Karpas-422 (cell line): Measurements from ENCODE around the gene NLGN2. TPM values are rescaled to one million over a fixed set of nuclear protein-coding genes. Genes with fewer than 3 reads are reported as not detected.

Source experiments
- DNase-seq: peaks from one replicate; pipeline ENCODE4 v3.0.0-alpha.2; 2015
- H2AFZ ChIP-seq: fragments of 200-600 bp; sonication (generic); 2 replicates; pipeline ENCODE4 v1.6.1; 2014; ENCODE audit warnings: antibody characterized with exemption, low read length, mixed read lengths
- H3K27ac ChIP-seq: fragments of 200-600 bp; sonication (generic); 2 replicates; pipeline ENCODE4 v1.5.1; 2014; ENCODE audit warnings: mild to moderate bottlenecking, low read length, moderate library complexity
- H3K27me3 ChIP-seq: fragments of 200-600 bp; sonication (generic); 2 replicates; pipeline ENCODE4 v1.6.1; 2014; ENCODE audit warnings: low read length, mixed read lengths
- H3K36me3 ChIP-seq: fragments of 200-600 bp; sonication (generic); 2 replicates; pipeline ENCODE4 v1.6.1; 2014; ENCODE audit warnings: low read length, mixed read lengths; ENCODE audit not compliant: insufficient read depth
- H3K4me1 ChIP-seq: fragments of 200-600 bp; sonication (generic); 2 replicates; pipeline ENCODE4 v1.6.1; 2014; ENCODE audit warnings: mild to moderate bottlenecking, low read length, mixed read lengths
- H3K4me2 ChIP-seq: fragments of 200-600 bp; sonication (generic); 2 replicates; pipeline ENCODE4 v1.6.1; 2014; ENCODE audit warnings: low read length, low read depth, mild to moderate bottlenecking; ENCODE audit not compliant: poor library complexity, severe bottlenecking
- H3K4me3 ChIP-seq: fragments of 200-600 bp; sonication (generic); 2 replicates; pipeline ENCODE4 v1.5.1; 2014; ENCODE audit warnings: mild to moderate bottlenecking, antibody characterized with exemption, low read length, mixed read lengths
- H3K79me2 ChIP-seq: fragments of 200-600 bp; sonication (generic); 2 replicates; pipeline ENCODE4 v1.6.1; 2014; ENCODE audit warnings: mild to moderate bottlenecking, low read length, mixed read lengths
- H3K9ac ChIP-seq: fragments of 200-600 bp; sonication (generic); 2 replicates; pipeline ENCODE4 v1.6.0; 2014; ENCODE audit warnings: low read length
- H3K9me2 ChIP-seq: fragments of 200-600 bp; sonication (generic), shearing (Covaris generic); replicated peaks from 2 replicates; pipeline ENCODE4 v1.6.0; 2014; ENCODE audit warnings: mild to moderate bottlenecking, low read length, moderate library complexity; ENCODE audit not compliant: insufficient read depth
- H3K9me3 ChIP-seq: fragments of 300-700, 200-600 bp; sonication (generic); 2 replicates; pipeline ENCODE4 v1.6.1; 2014; ENCODE audit warnings: low read length, mixed read lengths
- H4K20me1 ChIP-seq: fragments of 200-600 bp; sonication (generic); 2 replicates; pipeline ENCODE4 v1.6.1; 2014; ENCODE audit warnings: mild to moderate bottlenecking, antibody characterized with exemption, low read length, low read depth; ENCODE audit not compliant: insufficient read depth
- total RNA-seq: library from RNA; depleted of rRNA; stranded (reverse); fragments of >200 nt; shearing (Covaris generic); gene quantifications from 2 replicates; pipeline ENCODE4 v1.2.3, GENCODE V29; 2014; ENCODE audit warnings: low replicate concordance

NLGN2 gene
- total RNA-seq, 1 experiment from 2014 or later: not detected

DNA sequence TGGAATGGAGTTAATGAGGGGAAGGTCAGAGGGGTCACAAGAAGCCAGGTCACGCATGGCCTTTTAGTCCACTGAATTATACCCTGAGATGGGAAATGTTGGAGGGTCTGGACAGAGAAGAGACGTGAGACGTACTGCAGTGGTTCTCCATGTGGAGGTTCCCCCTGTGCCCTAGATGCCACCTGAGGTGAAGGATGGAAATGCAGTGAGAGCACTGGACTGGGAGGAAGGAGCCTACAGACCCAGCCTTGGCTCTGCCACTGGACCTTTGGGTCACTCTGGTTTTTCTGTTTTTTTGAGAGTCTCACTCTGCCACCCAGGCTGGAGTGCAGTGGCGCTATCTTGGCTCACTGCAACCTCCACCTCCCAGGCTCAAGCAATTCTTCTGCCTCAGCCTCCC lies 11.5 kb upstream of the NLGN2 start:
- no peak overlapping the region for H3K27ac ChIP-seq
- H3K27me3 ChIP-seq: no peaks in the 10 kb centered on the region
- no peaks in the 10 kb centered on the region for H3K9me2 ChIP-seq
- no peak overlapping the region for H3K9ac ChIP-seq
- peaks cover 5% of the 10 kb centered on the region; the same call in 1 of the 2 replicates for H3K79me2 ChIP-seq
- no peaks in the 10 kb centered on the region for H3K36me3 ChIP-seq
- peaks cover 14% of the 10 kb centered on the region for H3K4me1 ChIP-seq
- no peaks in the 10 kb centered on the region for H4K20me1 ChIP-seq
- no peak overlapping the region for H3K4me3 ChIP-seq
- H2AFZ ChIP-seq: no peak overlapping the region
- no peak overlapping the region for H3K4me2 ChIP-seq
- no peak for DNase-seq
- no peaks in the 10 kb centered on the region for H3K9me3 ChIP-seq

DNA sequence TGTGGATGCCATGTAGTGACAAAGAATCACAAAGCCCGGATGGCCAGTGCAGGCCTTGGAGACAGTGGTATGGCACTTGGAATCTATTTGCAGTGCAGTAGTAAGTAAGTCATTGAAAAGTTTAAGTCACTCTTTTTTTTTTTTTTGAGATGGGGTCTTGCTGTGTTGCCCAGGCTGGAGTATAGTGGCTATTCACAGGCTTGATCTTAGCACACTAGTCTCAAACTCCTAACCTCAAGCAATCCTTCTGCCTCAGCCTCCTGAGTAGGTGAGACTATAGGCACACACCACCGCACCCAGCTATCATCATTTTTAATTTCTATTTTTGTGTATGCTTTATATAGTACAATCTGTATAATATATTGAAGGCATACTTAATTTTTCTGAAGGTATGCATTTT lies 9.0 kb upstream of the NLGN2 start:
- Histone ChIP-seq H3K27ac (no peak overlapping the region), H3K4me2 (no peak overlapping the region), H3K4me3 (no peak overlapping the region), H3K9me2 (no peaks in the 10 kb centered on the region), H3K9ac (no peak overlapping the region), H3K4me1 (peaks cover 17% of the 10 kb centered on the region), H3K79me2 (peaks cover under 1% of the 10 kb centered on the region; the same call in 1 of the 2 replicates), H3K9me3 (no peaks in the 10 kb centered on the region), H4K20me1 (no peaks in the 10 kb centered on the region; the same call in 1 of the 2 replicates), H2AFZ (no peak overlapping the region), H3K36me3 (no peaks in the 10 kb centered on the region), H3K27me3 (no peaks in the 10 kb centered on the region)
- DNase-seq: no peak

DNA sequence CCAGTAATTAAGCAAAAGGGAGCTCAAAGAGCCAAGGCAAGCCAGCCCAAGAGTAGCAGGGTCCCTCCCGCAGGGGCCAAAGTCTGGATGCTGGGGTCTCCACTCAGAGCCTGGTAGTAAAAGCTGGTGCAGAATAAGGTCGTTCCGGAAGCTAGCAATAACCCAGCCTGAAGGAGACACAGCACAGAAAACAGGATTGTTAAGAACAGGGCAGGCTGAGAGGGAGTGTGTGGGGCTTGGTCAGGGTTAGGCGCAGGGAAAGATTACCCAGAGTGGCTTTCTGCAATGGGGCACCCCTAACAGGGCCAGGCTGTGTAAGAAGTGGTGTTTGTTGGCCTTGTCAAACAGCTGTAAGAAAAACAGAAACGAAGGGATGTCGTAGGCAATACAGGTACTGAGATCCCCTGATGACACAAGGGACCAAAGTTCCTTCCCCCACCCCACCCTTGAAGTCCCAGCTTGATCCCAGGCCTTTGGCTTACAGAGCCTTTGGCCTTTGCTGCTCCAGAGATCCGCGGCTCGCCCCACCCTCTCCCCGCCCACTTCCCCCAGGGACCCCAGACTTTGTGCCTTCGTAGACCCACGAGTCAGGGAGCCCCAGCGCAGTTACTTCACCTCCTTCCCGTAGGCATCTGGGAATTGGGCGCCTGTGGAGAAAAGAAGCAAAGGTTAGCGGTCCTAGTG lies 4.5 kb upstream of the NLGN2 start:
- H3K27ac ChIP-seq: peak overlapping the region; percentile 69

DNA sequence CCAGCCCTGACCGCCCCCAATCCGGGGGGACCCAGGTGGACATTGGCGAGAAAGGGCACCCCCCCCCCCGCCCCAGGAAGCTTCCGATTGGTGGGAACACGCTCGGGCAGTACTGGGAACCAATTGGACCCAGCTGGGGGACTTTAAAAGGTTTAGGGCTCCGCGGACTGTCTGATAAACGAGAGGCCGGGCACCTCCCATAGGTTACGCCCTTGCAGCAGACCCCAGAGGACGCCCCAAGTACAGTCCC lies 4.0 kb upstream of the NLGN2 start:
- no peaks in the 10 kb centered on the region; the same call in 1 of the 2 replicates for H4K20me1 ChIP-seq
- H3K9me2 ChIP-seq: no peaks in the 10 kb centered on the region
- H3K9ac ChIP-seq: peak overlapping the region; percentile 91
- H3K4me2 ChIP-seq: peak overlapping the region; percentile 94
- no peaks in the 10 kb centered on the region for H3K79me2 ChIP-seq
- H3K36me3 ChIP-seq: no peaks in the 10 kb centered on the region
- peak overlapping the region; percentile 85; the same call in 1 of the 2 replicates for H2AFZ ChIP-seq
- peak overlapping the region; percentile 69 for H3K27ac ChIP-seq
- H3K9me3 ChIP-seq: no peaks in the 10 kb centered on the region
- H3K4me3 ChIP-seq: peak overlapping the region; percentile 91
- H3K27me3 ChIP-seq: no peaks in the 10 kb centered on the region
- peaks cover 9% of the 10 kb centered on the region for H3K4me1 ChIP-seq
- no peak for DNase-seq

More for the DNA sequence above, 4.5 kb upstream of the NLGN2 start:
- Histone ChIP-seq H4K20me1 (no peaks in the 10 kb centered on the region; the same call in 1 of the 2 replicates), H3K27me3 (no peaks in the 10 kb centered on the region), H3K9ac (peak overlapping the region; percentile 91), H2AFZ (peak overlapping the region; percentile 85; the same call in 1 of the 2 replicates), H3K9me2 (no peaks in the 10 kb centered on the region), H3K4me1 (peaks cover 9% of the 10 kb centered on the region), H3K4me3 (peak overlapping the region; percentile 91), H3K36me3 (no peaks in the 10 kb centered on the region), H3K4me2 (peak overlapping the region; percentile 94), H3K79me2 (no peaks in the 10 kb centered on the region), H3K9me3 (no peaks in the 10 kb centered on the region)
- DNase-seq: peak; percentile 74

DNA sequence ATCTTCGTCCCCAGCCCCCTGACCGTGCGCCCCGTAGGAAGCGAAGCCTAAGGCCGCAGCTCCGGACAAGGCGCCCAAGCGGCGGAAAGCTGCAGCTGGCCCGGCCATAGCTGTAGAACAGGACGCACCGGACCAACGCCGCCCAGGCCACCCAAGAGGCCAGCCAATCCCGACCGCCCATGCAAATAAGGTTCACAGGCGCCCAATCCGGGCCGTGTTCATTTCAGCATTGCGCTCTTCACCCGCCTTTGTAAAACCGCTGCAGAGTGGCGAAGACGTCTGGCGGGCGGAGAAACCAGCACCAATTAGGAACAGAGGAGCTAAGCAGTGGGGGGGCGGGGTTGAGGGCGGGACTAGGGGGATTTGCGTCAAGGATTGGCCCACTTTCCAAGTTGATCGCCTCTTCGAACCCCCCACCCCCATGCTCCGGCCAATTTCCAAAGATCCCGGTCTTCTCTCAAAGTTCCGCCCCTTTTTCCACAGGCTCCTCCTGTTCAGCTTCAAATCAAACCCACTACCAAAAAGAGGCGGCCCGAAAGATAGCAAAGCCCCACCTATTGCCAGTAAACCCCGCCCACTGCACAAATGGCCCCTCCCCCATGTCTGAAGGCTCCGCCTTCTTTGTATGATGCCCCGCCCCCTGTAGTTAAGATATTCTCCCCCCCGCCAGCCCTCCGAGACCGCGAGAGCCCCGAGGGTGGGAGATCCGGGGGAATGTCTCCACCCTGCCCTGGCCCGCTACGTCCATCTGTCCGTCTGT lies 3.5 kb upstream of the NLGN2 start, which contains the start of gene TMEM256:
Gene TMEM256 (minus strand): TSS at position 121 of the 760 bp plus-strand sequence. CDS start 13 bp downstream, at position 108.
- H3K9me2 ChIP-seq: no peaks in the 10 kb centered on the region
- H3K27ac ChIP-seq: peak within 1 kb of the TSS; percentile 69
- peak; percentile 99 for DNase-seq
- H3K4me2 ChIP-seq: peak within 1 kb of the TSS; percentile 94
- peak within 1 kb of the TSS; percentile 91 for H3K4me3 ChIP-seq
- H3K9me3 ChIP-seq: no peaks in the 10 kb centered on the region
- H3K27me3 ChIP-seq: no peaks in the 10 kb centered on the region
- H3K4me1 ChIP-seq: peaks cover 9% of the 10 kb centered on the region
- H2AFZ ChIP-seq: peak within 1 kb of the TSS; percentile 85; the same call in 1 of the 2 replicates
- peak within 1 kb of the TSS; percentile 91 for H3K9ac ChIP-seq
- H4K20me1 ChIP-seq: no peaks in the 10 kb centered on the region; the same call in 1 of the 2 replicates
- H3K79me2 ChIP-seq: no peaks in the 10 kb centered on the region
- H3K36me3 ChIP-seq: no peaks in the 10 kb centered on the region

DNA sequence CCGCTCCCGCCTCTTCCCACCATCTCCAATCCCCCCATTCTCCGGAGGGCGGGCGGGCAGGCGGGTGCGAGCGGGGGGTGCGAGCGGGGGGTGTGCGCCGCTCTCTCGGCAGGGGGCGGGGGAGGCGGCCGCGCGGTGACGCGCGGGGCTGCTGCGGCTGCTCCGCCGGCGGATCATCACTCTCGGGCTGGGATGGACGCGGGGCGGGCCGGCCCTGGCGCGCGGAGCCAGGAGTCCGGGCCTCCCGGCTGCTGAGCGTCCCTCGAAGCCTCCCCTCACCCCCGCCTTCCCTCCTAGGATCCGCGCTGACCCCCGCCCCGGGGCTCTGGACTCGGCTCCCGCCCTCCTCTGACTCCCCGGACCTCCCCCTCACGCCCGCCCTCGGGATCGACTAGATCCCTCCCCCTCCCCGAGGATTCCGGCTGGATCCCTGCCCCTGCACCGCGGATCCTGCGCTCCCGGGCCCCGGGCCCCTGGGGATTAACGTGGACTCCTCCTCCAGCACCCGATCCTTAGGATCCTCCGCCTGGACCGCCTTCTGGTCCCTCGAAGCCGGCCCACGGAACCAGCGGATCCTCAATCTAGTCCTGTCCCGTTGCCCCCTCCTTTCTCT lies 2.8 kb upstream of the NLGN2 start:
- Histone ChIP-seq H3K27me3 (no peaks in the 10 kb centered on the region), H3K9ac (no peak overlapping the region), H4K20me1 (no peaks in the 10 kb centered on the region; the same call in 1 of the 2 replicates), H3K9me2 (no peaks in the 10 kb centered on the region), H2AFZ (no peak overlapping the region), H3K36me3 (no peaks in the 10 kb centered on the region), H3K27ac (no peak overlapping the region), H3K4me3 (no peak overlapping the region), H3K79me2 (no peaks in the 10 kb centered on the region), H3K9me3 (no peaks in the 10 kb centered on the region), H3K4me2 (no peak overlapping the region), H3K4me1 (peaks cover 11% of the 10 kb centered on the region)
- DNase-seq: no peak

DNA sequence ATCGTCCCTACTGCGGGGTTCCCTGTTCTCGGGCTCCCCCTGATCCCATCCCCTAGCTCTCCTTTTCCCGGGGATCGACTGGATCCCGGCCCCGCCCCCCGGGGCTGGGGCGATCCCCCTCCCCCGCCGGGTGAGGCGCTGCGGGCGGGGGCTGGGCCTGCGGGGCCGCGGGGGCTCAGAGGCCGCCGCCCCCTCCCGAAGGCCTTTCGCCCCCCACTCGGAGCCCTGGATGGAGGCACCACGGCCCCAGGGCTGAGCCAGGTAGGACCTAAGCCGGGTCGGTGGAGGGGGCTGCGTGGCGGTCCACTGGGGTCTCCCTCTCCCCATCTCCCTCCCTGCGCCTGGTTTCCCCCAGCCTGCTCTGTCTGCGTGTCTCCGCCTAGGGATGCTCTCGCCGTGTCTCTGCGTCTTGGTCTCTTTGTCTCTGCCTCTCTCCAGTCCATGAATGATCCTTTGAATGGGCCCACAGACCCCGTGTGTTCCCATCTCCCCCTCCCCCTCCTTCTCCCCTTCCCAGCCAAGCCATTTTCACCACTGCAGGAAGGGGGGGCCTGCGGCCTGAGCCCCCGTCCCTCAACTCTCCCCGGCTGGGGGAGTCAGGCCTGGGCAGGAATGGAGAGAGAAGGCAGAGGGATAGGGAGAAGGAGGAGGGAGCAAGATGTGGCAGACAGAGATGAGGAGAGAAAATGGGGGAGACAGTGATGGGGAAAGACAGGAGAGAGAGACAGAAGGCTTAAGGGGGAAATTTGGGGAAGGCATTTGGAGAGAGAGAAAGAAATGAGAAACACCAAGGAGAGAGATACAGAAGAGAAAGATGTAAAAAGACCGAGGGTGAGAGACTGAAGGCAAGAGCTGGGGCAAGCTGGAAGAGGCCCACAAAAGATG lies 2.1 kb upstream of the NLGN2 start:
- peaks cover 17% of the 10 kb centered on the region for H3K4me1 ChIP-seq
- no peak for DNase-seq
- H3K9me2 ChIP-seq: no peaks in the 10 kb centered on the region
- H4K20me1 ChIP-seq: no peaks in the 10 kb centered on the region; the same call in 1 of the 2 replicates
- H3K4me2 ChIP-seq: no peak overlapping the region
- H3K9ac ChIP-seq: no peak overlapping the region
- H3K9me3 ChIP-seq: no peaks in the 10 kb centered on the region
- H3K36me3 ChIP-seq: no peaks in the 10 kb centered on the region
- no peaks in the 10 kb centered on the region for H3K79me2 ChIP-seq
- no peak overlapping the region for H3K4me3 ChIP-seq
- no peaks in the 10 kb centered on the region for H3K27me3 ChIP-seq
- H3K27ac ChIP-seq: no peak overlapping the region
- H2AFZ ChIP-seq: no peak overlapping the region
